Measurements from ENCODE around the gene KRAS. TPM values are rescaled to one million over a fixed set of nuclear protein-coding genes. Genes with fewer than 3 reads are reported as not detected.

KRAS gene
- total and polyA plus RNA-seq, 2 of the 13 experiments (the other 11 are each of a cell fraction or from before 2014, with no cell fraction given) = 6.5 to 9.8 TPM

DNA sequence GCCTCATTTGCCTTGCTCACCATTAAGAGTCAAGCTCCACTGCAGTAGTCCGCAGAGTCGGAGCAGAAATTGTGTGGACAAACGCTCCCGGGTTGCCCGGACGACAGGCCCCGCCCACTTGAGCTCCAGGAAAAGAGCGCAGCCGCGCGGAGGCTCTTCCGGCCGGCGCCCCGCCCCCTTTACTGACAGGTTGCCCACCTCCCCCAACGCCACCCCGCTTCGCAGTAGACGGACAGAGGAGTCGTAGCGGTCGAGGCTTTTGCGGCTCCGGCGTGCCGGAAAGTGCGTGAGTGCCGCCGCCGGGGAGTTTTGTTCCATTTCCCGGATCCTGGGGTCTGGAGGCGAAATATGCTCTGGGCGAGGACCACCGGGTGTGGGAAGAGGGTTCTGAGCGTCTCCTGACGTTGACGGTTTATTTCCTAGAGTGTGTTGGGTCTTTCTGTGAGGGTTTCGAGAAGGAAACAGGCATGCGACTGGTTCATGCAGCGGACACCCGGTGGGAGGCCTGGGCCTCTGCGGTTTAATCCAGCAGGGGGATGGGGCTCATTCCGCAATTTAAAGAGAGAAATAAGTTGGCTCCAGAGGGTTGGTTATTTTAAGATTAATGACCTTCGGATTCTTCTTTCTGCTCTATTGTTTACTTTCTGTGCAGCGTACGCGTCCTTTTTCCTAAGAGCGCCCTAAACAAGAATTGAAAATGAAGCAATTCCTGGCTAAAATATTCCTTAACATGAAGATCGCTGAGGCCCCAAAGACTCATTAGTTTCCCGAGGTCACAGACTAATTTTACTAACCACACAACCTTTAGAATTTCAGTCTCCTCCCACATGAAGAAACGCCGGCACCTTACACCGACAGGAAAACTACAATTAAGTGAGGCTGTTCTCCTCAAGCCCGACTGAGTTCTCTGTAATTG lies 55.4 kb downstream of the KRAS start, which contains the start of the genes DNAI7 and ETFRF1 (continued):
- TF ChIP-seq, protein P1, sequence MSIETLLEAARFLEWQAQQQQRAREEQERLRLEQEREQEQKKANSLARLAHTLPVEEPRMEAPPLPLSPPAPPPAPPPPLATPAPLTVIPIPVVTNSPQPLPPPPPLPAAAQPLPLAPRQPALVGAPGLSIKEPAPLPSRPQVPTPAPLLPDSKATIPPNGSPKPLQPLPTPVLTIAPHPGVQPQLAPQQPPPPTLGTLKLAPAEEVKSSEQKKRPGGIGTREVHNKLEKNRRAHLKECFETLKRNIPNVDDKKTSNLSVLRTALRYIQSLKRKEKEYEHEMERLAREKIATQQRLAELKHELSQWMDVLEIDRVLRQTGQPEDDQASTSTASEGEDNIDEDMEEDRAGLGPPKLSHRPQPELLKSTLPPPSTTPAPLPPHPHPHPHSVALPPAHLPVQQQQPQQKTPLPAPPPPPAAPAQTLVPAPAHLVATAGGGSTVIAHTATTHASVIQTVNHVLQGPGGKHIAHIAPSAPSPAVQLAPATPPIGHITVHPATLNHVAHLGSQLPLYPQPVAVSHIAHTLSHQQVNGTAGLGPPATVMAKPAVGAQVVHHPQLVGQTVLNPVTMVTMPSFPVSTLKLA (IDR thresholded peaks at IDR 0.05) = no peak
- TF ChIP-seq KLF16 (CRISPR knock-in tag; IDR thresholded peaks at IDR 0.05) (peak in 1 of 2 experiments; percentile 79; a peak in 2 of 4 replicates), CREB1 (IDR thresholded peaks at IDR 0.05) (0 out of 2 replicates have a peak, but pooled peaks have one; percentile 30), CREB1 (CRISPR knock-in tag; IDR thresholded peaks at IDR 0.05) (peak; percentile 47), ZNF777 (CRISPR knock-in tag; IDR thresholded peaks at IDR 0.05) (no peak), ZNF775 (CRISPR knock-in tag; IDR thresholded peaks at IDR 0.05; ENCODE audit: borderline replicate concordance) (peak; percentile 31; the same call in 1 of the 2 replicates), RXRB (CRISPR knock-in tag; IDR thresholded peaks at IDR 0.05; ENCODE audit: borderline replicate concordance) (0 out of 2 replicates have a peak, but pooled peaks have one; percentile 20), ZNF605 (CRISPR knock-in tag; IDR thresholded peaks at IDR 0.05) (peak; percentile 37; the same call in 1 of the 2 replicates), ZNF546 (CRISPR knock-in tag; conservative IDR thresholded peaks at IDR 0.05) (peak; percentile 54; the same call in 1 of the 2 replicates), ZNF253 (CRISPR knock-in tag; IDR thresholded peaks at IDR 0.05; ENCODE audit: borderline replicate concordance) (peak; percentile 44; the same call in 1 of the 2 replicates), ZNF17 (CRISPR knock-in tag; IDR thresholded peaks at IDR 0.05) (no peak)
- TF ChIP-seq, protein P2, sequence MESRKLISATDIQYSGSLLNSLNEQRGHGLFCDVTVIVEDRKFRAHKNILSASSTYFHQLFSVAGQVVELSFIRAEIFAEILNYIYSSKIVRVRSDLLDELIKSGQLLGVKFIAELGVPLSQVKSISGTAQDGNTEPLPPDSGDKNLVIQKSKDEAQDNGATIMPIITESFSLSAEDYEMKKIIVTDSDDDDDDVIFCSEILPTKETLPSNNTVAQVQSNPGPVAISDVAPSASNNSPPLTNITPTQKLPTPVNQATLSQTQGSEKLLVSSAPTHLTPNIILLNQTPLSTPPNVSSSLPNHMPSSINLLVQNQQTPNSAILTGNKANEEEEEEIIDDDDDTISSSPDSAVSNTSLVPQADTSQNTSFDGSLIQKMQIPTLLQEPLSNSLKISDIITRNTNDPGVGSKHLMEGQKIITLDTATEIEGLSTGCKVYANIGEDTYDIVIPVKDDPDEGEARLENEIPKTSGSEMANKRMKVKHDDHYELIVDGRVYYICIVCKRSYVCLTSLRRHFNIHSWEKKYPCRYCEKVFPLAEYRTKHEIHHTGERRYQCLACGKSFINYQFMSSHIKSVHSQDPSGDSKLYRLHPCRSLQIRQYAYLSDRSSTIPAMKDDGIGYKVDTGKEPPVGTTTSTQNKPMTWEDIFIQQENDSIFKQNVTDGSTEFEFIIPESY (CRISPR knock-in tag; IDR thresholded peaks at IDR 0.05) = no peak
- TF ChIP-seq, protein P3, sequence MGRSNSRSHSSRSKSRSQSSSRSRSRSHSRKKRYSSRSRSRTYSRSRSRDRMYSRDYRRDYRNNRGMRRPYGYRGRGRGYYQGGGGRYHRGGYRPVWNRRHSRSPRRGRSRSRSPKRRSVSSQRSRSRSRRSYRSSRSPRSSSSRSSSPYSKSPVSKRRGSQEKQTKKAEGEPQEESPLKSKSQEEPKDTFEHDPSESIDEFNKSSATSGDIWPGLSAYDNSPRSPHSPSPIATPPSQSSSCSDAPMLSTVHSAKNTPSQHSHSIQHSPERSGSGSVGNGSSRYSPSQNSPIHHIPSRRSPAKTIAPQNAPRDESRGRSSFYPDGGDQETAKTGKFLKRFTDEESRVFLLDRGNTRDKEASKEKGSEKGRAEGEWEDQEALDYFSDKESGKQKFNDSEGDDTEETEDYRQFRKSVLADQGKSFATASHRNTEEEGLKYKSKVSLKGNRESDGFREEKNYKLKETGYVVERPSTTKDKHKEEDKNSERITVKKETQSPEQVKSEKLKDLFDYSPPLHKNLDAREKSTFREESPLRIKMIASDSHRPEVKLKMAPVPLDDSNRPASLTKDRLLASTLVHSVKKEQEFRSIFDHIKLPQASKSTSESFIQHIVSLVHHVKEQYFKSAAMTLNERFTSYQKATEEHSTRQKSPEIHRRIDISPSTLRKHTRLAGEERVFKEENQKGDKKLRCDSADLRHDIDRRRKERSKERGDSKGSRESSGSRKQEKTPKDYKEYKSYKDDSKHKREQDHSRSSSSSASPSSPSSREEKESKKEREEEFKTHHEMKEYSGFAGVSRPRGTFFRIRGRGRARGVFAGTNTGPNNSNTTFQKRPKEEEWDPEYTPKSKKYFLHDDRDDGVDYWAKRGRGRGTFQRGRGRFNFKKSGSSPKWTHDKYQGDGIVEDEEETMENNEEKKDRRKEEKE (IDR thresholded peaks at IDR 0.05) = no peak
- TF ChIP-seq, protein P4, sequence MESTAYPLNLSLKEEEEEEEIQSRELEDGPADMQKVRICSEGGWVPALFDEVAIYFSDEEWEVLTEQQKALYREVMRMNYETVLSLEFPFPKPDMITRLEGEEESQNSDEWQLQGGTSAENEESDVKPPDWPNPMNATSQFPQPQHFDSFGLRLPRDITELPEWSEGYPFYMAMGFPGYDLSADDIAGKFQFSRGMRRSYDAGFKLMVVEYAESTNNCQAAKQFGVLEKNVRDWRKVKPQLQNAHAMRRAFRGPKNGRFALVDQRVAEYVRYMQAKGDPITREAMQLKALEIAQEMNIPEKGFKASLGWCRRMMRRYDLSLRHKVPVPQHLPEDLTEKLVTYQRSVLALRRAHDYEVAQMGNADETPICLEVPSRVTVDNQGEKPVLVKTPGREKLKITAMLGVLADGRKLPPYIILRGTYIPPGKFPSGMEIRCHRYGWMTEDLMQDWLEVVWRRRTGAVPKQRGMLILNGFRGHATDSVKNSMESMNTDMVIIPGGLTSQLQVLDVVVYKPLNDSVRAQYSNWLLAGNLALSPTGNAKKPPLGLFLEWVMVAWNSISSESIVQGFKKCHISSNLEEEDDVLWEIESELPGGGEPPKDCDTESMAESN (CRISPR knock-in tag; conservative IDR thresholded peaks at IDR 0.05) = peak; percentile 48; the same call in 1 of the 2 replicates
- TF ChIP-seq, protein P5, sequence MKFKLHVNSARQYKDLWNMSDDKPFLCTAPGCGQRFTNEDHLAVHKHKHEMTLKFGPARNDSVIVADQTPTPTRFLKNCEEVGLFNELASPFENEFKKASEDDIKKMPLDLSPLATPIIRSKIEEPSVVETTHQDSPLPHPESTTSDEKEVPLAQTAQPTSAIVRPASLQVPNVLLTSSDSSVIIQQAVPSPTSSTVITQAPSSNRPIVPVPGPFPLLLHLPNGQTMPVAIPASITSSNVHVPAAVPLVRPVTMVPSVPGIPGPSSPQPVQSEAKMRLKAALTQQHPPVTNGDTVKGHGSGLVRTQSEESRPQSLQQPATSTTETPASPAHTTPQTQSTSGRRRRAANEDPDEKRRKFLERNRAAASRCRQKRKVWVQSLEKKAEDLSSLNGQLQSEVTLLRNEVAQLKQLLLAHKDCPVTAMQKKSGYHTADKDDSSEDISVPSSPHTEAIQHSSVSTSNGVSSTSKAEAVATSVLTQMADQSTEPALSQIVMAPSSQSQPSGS (CRISPR knock-in tag; IDR thresholded peaks at IDR 0.05) = no peak
